ENCODE results near the gene KBTBD13.
"Not testable (repeated sequence)": the region's sequence is repeated elsewhere in the genome, so short reads cannot be mapped to it uniquely, and the experiment has no call there.

The KBTBD13 gene

DNA sequence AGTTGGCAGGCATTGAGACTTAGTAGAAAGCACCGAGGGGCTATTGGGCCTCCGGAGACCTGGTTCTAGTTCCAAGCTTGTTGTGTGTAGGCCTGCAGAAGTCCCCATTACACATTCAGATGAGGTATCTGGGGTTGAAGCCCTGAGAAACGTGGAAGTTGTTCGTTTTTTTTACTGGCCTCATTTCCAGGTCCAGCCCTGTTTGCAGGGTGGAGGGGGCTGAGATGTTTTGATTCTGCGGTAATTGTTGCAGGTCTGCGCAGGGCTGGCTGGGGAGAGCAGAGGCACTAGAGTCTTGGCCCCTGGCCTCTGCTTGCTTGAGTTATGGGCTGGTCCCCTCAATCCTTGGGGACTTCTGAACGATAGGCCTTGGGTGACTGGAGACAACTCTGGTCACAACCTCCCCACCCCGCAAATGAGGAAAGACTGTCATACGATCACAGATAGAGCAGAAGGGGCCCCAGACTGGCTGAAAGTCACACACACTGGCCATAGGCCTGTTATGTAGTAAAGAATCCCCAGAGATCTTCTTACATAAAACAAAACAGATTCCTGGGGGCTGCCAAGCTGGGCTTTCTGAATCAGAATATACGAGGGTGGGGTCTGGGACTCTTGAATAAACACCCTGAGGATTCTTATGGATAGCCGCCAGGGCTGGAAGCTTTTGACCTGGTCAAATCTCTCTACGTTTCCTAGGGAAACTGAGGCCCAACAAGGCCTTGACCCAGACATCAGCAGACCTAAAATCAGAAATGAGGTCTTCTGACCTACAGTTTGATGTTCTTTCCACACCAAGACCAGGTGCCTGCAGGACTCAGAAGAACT, 15.6 kb downstream of the KBTBD13 start:
- DNase-seq = no peak

DNA sequence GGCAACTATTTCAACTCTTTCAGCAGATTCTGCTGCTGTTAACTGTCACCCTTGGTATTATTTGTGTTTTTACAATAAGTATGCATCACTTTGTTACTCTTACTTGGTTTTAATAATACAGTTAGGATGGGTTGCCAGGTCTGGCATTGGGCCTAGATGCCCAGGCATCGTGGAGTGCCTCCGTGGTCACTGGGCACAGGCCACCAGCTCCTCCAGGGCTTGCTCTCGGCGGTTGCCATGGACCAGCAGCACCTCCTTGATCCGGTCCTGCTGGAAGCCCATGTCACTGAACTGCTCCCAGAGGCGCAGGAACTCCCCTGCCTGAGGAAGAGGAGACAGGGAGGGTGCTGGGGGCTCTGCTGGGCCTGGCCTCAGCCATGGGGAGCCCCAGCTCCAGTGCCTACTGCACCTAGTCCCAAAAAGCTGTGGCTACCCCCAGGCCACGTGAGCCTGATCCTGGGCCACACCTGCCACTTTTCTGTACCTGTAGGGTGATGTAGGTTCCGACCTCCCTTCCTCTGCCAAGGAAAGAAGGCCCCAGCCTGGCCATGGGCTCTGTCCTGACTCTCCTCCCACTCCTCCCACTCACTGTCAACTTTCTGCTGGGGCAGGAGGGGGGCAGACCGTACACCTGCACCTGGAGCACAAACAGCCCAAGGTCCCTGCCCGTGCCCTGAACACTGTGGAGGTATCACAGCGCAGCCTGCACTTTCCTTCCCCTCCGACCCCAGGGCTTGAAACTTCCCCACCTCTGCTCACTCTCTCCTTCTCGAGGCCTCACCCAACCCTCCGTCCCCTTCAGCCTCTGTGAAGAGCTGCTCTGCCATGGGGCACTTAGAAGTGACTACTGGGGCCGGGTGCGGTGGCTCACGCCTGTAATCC, 16.6 kb downstream of the KBTBD13 start:
- DNase-seq = no peak

DNA sequence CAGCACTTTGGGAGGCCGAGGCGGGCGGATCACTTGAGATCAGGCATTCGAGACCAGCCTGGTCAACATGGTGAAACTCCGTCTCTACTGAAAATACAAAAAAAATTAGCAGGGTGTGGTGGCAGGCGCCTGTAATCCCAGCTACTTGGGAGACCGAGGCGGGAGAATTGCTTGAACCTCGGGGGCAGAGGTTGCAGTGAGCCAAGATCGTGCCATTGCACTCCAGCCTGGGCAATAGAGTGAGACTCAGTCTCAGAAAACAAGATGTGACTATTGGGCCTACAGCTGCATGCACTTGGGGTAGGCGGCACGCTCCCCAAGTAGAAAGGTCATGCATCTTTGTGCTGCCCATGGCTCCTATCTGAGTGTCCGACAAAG, 17.2 kb downstream of the KBTBD13 start:
- not testable (repeated sequence) for DNase-seq

DNA sequence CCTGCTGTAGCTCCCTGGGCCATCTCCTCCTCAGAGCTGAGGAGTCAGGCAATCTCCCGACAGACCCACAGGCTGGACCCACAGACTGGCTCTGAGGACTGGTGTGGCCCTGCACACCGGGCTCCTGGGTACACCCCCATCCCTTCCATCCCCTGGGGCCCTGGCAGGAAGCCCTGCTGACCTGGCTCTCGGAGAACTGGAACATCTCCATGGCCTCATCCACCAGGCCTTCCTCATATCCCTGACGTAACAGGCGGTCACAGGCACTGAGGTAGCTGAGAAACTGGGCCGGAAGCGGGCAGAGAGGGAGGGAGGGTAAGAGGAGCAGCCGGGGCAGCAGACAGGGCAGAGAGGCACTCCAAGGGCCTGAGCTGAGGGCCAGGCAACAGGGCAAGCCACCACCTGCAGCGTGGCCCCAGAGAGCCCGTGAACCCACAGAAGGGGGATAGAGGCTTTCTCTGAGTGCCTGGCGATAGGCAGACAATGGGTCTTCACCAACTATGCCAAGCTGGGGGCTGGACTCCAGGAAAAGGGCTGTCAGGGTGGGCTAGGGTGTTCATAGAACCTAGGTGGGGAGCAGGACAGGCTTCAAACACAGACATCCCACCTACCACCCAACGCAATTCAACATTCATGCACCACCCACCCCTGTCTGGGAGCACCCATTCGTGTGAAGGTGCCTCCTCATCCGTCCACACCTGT, 17.9 kb downstream of the KBTBD13 start:
- no peak for DNase-seq

- no peak for DNase-seq
Observed at GRCh38 chr15:65095011-65095746, 18.6 kb downstream of the KBTBD13 start.

DNA sequence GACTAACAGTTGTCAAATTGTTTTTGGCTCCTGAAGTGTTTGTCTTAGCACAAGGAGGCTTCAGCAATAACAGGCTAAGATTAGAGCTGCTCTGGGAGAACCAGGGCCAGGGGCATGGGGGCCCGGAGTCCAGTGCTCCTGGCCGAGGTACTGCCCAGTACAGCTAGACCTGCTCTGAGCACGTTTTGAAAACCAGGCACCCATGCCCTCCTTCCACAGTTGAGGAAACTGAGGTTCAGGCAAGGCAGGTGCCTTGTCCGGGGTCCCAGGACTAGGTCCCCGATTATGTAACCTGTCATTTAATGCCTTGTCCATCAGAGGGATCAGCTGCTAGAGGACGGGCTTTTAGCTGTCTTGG, 19.2 kb downstream of the KBTBD13 start:
- DNase-seq = no peak

- no peak for DNase-seq
Observed at GRCh38 chr15:65096481-65097385, 20.2 kb downstream of the KBTBD13 start.

GRCh38 chr15:65097651-65098263, 21.2 kb downstream of the KBTBD13 start:
- DNase-seq = no peak

DNA sequence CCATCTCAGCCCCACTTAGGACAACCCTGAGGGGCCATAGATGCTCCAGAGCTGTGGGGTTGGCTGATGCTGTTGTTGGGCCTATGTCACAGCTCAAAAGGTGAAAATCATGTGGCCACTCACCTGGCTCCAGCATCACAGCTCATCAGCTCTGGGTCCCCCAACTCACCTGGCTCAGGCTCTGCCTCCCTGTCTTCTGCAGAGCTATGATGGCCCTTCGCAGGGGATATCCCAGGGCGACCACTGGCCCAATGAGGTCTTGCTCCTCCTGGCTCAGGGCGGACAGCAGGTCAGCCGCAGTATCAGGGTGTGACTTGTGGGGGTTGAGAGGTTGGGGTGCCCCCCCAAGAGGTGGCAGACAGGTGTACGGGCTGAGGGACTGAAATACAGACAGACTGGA, 22.8 kb downstream of the KBTBD13 start:
- no peak for DNase-seq

DNA sequence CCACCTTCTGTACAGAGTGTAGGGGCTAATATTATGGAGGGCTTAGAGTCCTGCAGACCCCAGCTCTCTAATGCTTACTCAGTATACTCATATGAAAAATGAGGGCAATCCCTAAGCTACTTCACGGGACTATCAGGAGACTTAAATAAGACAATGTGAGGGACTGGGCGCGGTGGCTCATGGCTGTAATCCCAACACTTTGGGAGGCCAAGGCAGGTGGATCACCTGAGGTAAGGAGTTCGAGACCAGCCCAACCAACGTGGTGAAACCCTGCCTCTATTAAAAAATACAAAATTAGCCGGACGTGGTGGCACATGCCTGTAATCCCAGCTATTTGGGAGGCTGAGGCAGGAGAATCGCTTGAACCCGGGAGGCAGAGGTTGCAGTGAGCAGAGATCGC, 23.3 kb downstream of the KBTBD13 start:
- DNase-seq = not testable (repeated sequence)

- DNase-seq = no peak
Observed at GRCh38 chr15:65100442-65100841, 23.9 kb downstream of the KBTBD13 start.

DNA sequence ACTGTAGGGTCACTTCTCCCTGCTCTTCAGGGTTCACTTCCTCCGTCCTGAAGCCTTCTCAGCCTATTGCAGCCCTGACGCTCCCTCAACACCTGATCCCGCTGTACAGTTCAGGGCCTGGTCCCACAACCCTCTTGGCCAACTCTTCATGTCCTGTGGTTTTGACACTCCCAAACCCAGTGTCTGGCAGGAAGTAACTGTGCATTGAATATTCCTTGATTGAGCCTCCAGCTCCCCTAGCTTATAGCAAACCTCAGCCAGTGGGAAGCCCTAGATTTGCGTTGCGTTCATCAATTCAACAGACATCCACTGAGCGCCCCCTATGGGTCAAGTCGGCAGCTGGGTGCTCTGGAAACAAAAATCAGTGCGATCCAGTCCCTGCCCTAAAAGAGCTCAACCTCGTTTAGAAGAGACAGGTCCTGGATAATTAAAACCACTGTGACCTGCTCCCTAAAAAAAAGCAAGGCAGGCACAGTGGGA, 24.9 kb downstream of the KBTBD13 start:
- no peak for DNase-seq

- no peak for DNase-seq
Observed at GRCh38 chr15:65101891-65102708, 25.6 kb downstream of the KBTBD13 start.

DNA sequence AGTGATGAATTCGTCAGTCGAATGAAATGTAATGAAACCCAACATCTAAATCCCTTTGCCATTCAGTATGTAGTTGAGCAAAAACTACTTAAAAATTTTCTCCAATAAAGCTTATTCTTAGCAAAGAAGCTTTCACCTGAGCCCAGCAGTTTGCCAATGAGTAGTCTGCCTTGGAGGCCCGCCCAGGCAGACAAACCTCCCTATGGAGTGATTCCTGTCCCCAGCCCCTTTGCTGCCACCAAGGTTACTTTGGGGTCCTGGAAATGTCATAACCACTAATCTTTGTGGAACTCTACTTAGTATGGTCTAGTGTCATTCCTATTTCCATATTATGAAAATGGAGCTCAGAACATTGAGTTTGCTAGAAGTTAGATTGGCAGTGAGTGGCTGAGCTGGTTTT, 26.4 kb downstream of the KBTBD13 start:
- DNase-seq = no peak

GRCh38 chr15:65105038-65105437, 28.5 kb downstream of the KBTBD13 start:
- DNase-seq = no peak

- no peak for DNase-seq
Observed at GRCh38 chr15:65106011-65106590, 29.6 kb downstream of the KBTBD13 start.

- no peak for DNase-seq
Observed at GRCh38 chr15:65110676-65111292, 34.2 kb downstream of the KBTBD13 start.

DNA sequence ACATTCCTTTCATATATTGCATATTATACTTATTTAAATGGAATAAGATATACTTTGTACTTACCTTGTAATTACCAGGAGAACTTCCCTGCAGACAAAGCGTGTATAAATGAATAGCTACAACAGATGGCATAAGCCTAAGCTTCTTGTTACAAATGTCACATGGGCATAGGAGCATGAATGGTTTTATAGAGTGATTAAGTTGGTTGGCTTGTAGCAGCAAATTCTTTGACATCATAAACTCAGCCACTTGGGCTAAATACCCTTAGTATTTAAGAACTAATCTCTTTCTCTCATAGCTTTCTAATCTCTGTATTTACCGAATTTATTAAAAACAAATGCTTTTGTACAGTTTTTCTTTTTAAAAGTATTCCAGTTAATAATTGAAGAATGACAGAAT, 38.5 kb downstream of the KBTBD13 start, which contains the start of gene UBAP1L:
UBAP1L (minus strand) TSS at position 115 of the 400 bp plus-strand sequence. CDS start 8,985 bp downstream, outside the sequence.
- DNase-seq = no peak

- no peak for DNase-seq
Observed at GRCh38 chr15:65115542-65115941, 39.0 kb downstream of the KBTBD13 start.
